AG04450 (cell line): ENCODE measurements around the gene SF3A1. TPM values are rescaled to one million over a fixed set of nuclear protein-coding genes. Genes with fewer than 3 reads are reported as not detected.

Source experiments
- CTCF ChIA-PET: fragments of 300-600, 350-600 bp; formaldehyde crosslinking; extraction: SDS; loops from one replicate; lab custom pipeline; 2022; ENCODE audit warnings: antibody characterized with exemption, inconsistent platforms; lab: Charles Lee
- POLR2A ChIA-PET: fragments of 350-600 bp; formaldehyde crosslinking; extraction: SDS; loops from one replicate; lab custom pipeline; 2021; ENCODE audit warnings: antibody characterized with exemption, inconsistent platforms; lab: Yijun Ruan, JAX
- DNase-seq: peaks from one replicate; pipeline ENCODE4 v3.0.0-alpha.2; 2011; ENCODE audit warnings: low read depth, low spot score
- H3K27ac ChIP-seq: one replicate; pipeline ENCODE4 v1.5.1; 2012; ENCODE audit warnings: low read depth, low read length, control low read depth
- H3K27me3 ChIP-seq: one replicate; pipeline ENCODE4 v1.6.0; 2012; ENCODE audit warnings: low read length; ENCODE audit not compliant: control insufficient read depth, insufficient read depth
- H3K4me3 ChIP-seq: 2 replicates; pipeline ENCODE4 v1.5.1; 2011; ENCODE audit warnings: mild to moderate bottlenecking, low read depth, low read length, control low read depth
- H3K9me3 ChIP-seq: 2 replicates; pipeline ENCODE4 v1.5.1; 2012; ENCODE audit warnings: low read length; ENCODE audit not compliant: control insufficient read depth, insufficient read depth
- polyA plus RNA-seq: library from polyadenylated mRNA; depleted of rRNA; stranded (reverse); fragments of >200 nt; gene quantifications from 2 replicates; pipeline ENCODE4 v1.2.3, GENCODE V29; 2011
- TF ChIP-seq, protein P1 (sequence below): IDR thresholded peaks from 2 replicates; pipeline ENCODE4 v1.5.1; 2011; ENCODE audit warnings: low read depth, low read length, control low read depth, inconsistent platforms

Gene SF3A1
- polyA plus RNA-seq, 1 experiment, result 53.1 TPM

DNA sequence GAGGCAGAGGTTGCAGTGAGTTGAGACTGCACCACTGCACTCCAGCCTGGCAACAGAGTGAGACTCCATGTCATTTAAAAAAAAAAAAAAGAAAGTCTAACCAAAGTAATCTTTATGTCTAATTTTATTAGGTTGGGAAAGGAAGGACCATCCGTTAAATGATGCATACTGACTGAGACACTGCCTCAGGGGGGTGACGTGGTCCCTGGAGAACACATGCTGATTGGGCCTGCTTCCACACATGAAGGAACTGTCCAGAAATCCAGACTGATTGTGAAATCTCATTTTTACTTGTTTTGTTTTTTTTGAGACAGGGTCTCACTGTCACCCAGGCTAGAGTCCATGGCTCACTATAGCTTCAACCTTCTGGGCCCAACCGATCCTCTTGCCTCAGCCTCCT lies 5.5 kb downstream of the SF3A1 start:
- ChIA-PET POLR2A (interaction anchor here (1.2 kb wide), 1 partner anchor 34 kb away, joined by 3 read pairs; no protein-coding TSS in a partner anchor), CTCF (interaction anchor here (1.9 kb wide), 1 partner anchor 63 kb away, joined by 8 read pairs; no protein-coding TSS in a partner anchor)
- Histone ChIP-seq H3K27me3 (no peaks in the 10 kb centered on the region), H3K9me3 (no peaks in the 10 kb centered on the region), H3K27ac (peak overlapping the region; percentile 39), H3K4me3 (no peak overlapping the region)
- peak; percentile 15 for DNase-seq
- TF ChIP-seq, protein P1, sequence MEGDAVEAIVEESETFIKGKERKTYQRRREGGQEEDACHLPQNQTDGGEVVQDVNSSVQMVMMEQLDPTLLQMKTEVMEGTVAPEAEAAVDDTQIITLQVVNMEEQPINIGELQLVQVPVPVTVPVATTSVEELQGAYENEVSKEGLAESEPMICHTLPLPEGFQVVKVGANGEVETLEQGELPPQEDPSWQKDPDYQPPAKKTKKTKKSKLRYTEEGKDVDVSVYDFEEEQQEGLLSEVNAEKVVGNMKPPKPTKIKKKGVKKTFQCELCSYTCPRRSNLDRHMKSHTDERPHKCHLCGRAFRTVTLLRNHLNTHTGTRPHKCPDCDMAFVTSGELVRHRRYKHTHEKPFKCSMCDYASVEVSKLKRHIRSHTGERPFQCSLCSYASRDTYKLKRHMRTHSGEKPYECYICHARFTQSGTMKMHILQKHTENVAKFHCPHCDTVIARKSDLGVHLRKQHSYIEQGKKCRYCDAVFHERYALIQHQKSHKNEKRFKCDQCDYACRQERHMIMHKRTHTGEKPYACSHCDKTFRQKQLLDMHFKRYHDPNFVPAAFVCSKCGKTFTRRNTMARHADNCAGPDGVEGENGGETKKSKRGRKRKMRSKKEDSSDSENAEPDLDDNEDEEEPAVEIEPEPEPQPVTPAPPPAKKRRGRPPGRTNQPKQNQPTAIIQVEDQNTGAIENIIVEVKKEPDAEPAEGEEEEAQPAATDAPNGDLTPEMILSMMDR, result no peak

DNA sequence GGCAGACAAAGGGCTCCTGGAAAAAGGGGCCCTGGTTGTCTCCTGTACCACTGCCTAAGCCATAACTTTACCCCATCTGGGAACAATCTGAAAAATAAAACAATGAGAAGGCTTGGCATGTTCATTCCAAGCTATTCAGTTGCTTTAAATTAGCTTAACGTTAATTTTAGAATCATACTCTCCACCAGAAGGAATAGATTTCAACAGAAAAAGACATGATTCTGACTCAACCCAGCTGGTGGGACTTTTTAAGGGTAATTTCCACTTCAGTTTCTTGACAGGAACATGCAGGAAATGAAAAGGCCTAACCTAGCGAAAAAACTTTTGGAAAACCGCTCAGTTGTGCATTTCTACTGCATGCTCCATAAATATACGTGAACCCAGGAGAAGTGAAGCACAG lies 7.9 kb downstream of the SF3A1 start:
- peak overlapping the region; percentile 52 for H3K27ac ChIP-seq
- ChIA-PET POLR2A (no interaction called here), CTCF (interaction anchor here (1.0 to 1.1 kb wide), 2 partner anchors 39 to 61 kb away, joined by 3 read pairs; no protein-coding TSS in a partner anchor)
- H3K27me3 ChIP-seq, result no peaks in the 10 kb centered on the region
- DNase-seq, result no peak
- TF ChIP-seq, protein P1, result no peak
- no peak overlapping the region for H3K4me3 ChIP-seq
- H3K9me3 ChIP-seq, result no peaks in the 10 kb centered on the region

DNA sequence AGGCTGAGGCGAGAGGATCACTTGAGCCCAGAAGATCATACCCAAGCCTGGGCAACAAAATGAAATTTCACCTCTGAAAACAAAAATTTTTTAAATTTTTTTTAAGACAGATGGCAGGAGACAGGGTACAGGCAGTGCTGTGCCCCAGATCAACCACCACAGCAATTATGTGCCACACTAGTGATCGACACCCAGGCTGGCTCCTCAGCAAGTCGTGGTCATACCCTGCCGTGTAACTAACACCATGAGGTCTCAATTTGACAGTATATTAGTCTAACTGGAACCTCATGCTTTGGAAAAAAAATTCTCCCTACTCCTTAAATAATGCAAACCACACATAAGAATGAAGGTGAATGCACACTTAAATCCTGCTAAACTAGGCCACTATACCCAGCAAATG lies 8.3 kb downstream of the SF3A1 start:
- Histone ChIP-seq H3K9me3 (no peaks in the 10 kb centered on the region), H3K27me3 (no peaks in the 10 kb centered on the region), H3K27ac (peak overlapping the region; percentile 52), H3K4me3 (no peak overlapping the region)
- ChIA-PET CTCF (interaction anchor here (1.0 kb wide), 1 partner anchor 60 kb away, joined by 3 read pairs; no protein-coding TSS in a partner anchor), POLR2A (no interaction called here)
- no peak for DNase-seq
- TF ChIP-seq, protein P1, result no peak

DNA sequence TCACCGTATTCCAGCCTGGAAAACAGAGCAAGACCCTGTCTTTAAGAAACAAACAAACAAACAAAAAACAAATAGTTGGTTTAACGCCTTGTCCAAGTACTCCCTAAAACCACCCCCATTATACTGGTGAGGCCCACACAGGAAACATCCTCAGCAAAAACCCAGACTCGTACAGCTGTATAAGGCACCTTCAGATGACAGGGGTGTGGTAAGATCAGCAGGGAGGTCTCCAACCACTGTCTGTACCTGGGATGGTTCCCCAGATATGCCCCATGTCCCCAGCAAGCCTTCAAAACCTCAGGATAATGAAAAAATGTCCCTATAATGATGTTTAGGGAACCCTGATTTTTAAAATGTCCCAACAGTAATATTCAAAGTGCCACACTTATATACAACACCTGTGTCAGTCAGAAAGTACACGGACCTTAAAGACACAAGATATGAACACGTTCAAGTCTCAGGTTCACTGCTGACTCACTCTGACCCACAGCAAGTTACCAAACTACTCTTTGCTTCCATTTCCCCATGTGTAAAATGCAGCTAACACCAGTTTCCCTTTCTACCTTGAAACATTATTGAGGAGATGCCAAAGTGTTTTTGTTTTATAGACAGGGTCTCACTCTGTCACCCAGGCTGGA lies 9.3 kb downstream of the SF3A1 start:
- CTCF ChIA-PET, result no interaction called here

More for the DNA sequence above, 9.3 kb downstream of the SF3A1 start:
- H3K4me3 ChIP-seq, result no peak overlapping the region
- DNase-seq, result no peak
- POLR2A ChIA-PET, result no interaction called here
- TF ChIP-seq, protein P1, result no peak
- H3K9me3 ChIP-seq, result no peaks in the 10 kb centered on the region
- H3K27me3 ChIP-seq, result no peaks in the 10 kb centered on the region
- no peak overlapping the region for H3K27ac ChIP-seq
